K562 (cell line): Measurements from ENCODE around the gene SCIN. TPM values are rescaled to one million over a fixed set of nuclear protein-coding genes. Genes with fewer than 3 reads are reported as not detected.

Source experiments
- C11orf30 ChIP-seq: fragments of 450-650 bp; IDR thresholded peaks from 2 replicates; pipeline ENCODE4 v1.6.1; 2016; ENCODE audit warnings: low read depth, mild to moderate bottlenecking
- CCNT2 ChIP-seq: IDR thresholded peaks from 2 replicates; pipeline ENCODE4 v1.6.1; 2011; ENCODE audit warnings: borderline replicate concordance, low read depth, mild to moderate bottlenecking, moderate library complexity, mixed read lengths, low read length; ENCODE audit not compliant: insufficient read length; ENCODE audit errors: extremely low read depth
- CREBBP ChIP-seq: IDR thresholded peaks from one replicate; pipeline ENCODE4 v1.6.1; 2012; ENCODE audit warnings: low read depth, mild to moderate bottlenecking, control low read depth, inconsistent platforms, low read length
- CXXC5 ChIP-seq: fragments of 250-450 bp; sonication (Bioruptor Pico); IDR thresholded peaks from 2 replicates; pipeline ENCODE4 v1.8.0; 2022; ENCODE audit warnings: inconsistent platforms, mild to moderate bottlenecking, moderate library complexity
- NR2C1 ChIP-seq, 2 experiments: fragments of 450-650 bp; IDR thresholded peaks; 2 replicates each; pipeline ENCODE4 v1.6.1; 2017; ENCODE audit warnings: mild to moderate bottlenecking in 2 of 2, antibody characterized with exemption in 1 of 2, inconsistent platforms in 1 of 2, missing compliant biosample characterization in 1 of 2, missing genetic modification characterization in 1 of 2
- PHTF2 ChIP-seq: fragments of 250-450 bp; sonication (Bioruptor Pico); IDR thresholded peaks from 2 replicates; pipeline ENCODE4 v1.5.0; 2021; ENCODE audit warnings: mild to moderate bottlenecking
- SLC30A9 ChIP-seq: fragments of 250-450 bp; sonication (Bioruptor Pico); IDR thresholded peaks from 2 replicates; pipeline ENCODE4 v1.8.0; 2022; ENCODE audit warnings: mild to moderate bottlenecking, moderate library complexity
- SMAD1 ChIP-seq: fragments of 150-350 bp; IDR thresholded peaks from 2 replicates; pipeline ENCODE4 v1.6.1; 2014; ENCODE audit warnings: low read length, low read depth; ENCODE audit not compliant: partially characterized antibody
- TAF1 ChIP-seq: IDR thresholded peaks from 2 replicates; pipeline ENCODE4 v1.6.1; 2011; ENCODE audit warnings: mild to moderate bottlenecking, low read length, moderate library complexity; ENCODE audit not compliant: insufficient read depth, control insufficient read depth, severe bottlenecking; ENCODE audit errors: extremely low read depth
- ZKSCAN3 ChIP-seq: fragments of 250-450 bp; sonication (Bioruptor Pico); IDR thresholded peaks from 2 replicates; pipeline ENCODE4 v1.4.0; 2020
- ZNF197 ChIP-seq: fragments of 200-800 bp; sonication (Bioruptor generic); IDR thresholded peaks from 2 replicates; pipeline ENCODE4 v1.6.1; 2016; ENCODE audit warnings: low read depth, missing genetic modification characterization, missing compliant biosample characterization
- ZNF561 ChIP-seq: fragments of 450-650 bp; formaldehyde crosslinking; conservative IDR thresholded peaks from 2 replicates; pipeline ENCODE4 v1.4.0; 2020; ENCODE audit warnings: mild to moderate bottlenecking, moderate library complexity
- ZNF699 ChIP-seq: fragments of 250-450 bp; sonication (Bioruptor Pico); IDR thresholded peaks from 2 replicates; pipeline ENCODE4 v1.8.0; 2021; ENCODE audit warnings: mild to moderate bottlenecking, moderate library complexity; ENCODE audit not compliant: insufficient replicate concordance
- ZNF77 ChIP-seq: fragments of 250-450 bp; sonication (Bioruptor Pico); IDR thresholded peaks from 2 replicates; pipeline ENCODE4 v1.5.0; 2020
- polyA plus RNA-seq, 8 experiments: library from polyadenylated mRNA; depleted of rRNA in 4 of 8; stranded (reverse) in 5 of 8; unstranded in 3 of 8; fragments of >200 nt; fragmentation: Nextera tagmentation in 2 of 8; fragmentation: Illumina TruSeq in 1 of 8; extraction: Ambion mirVana in 2 of 8; extraction: Trizol in 1 of 8; gene quantifications; 2 replicates each; pipeline versions ENCODE4 v1.2.1 to v1.2.3, GENCODE V29; 2011 to 2014; ENCODE audit warnings: inconsistent platforms in 1 of 8, missing spikeins in 1 of 8
- total RNA-seq, 7 experiments: library from RNA; depleted of rRNA in 6 of 7; stranded (reverse); fragments of >200 nt in 6 of 7; fragmentation: Illumina TruSeq in 2 of 7; extraction: Trizol in 2 of 7; gene quantifications; 2 replicates each; pipeline versions ENCODE4 v1.2.1 to v1.2.3, GENCODE V29; 2011 to 2021; ENCODE audit warnings: low replicate concordance in 1 of 7
- TF ChIP-seq, protein P1 (sequence below): fragments of 250-450 bp; sonication (Bioruptor Pico); IDR thresholded peaks from 2 replicates; pipeline ENCODE4 v1.8.0; 2022; ENCODE audit warnings: inconsistent platforms
- TF ChIP-seq, protein P2 (sequence below): fragments of 250-450 bp; sonication (Bioruptor Pico); IDR thresholded peaks from 2 replicates; pipeline ENCODE4 v1.5.1; 2021; ENCODE audit warnings: mild to moderate bottlenecking
- TF ChIP-seq, protein P3 (sequence below): fragments of 250-450 bp; sonication (Bioruptor Pico); IDR thresholded peaks from 2 replicates; pipeline ENCODE4 v1.8.0; 2021; ENCODE audit warnings: moderate library complexity, mild to moderate bottlenecking, inconsistent platforms
- TF ChIP-seq, protein P4 (sequence below): IDR thresholded peaks from 3 replicates; pipeline ENCODE4 v1.6.1; 2011; ENCODE audit warnings: borderline replicate concordance, mild to moderate bottlenecking; ENCODE audit not compliant: insufficient read length, insufficient read depth
- TF ChIP-seq, protein P5 (sequence below): fragments of 450-650 bp; IDR thresholded peaks from 2 replicates; pipeline ENCODE4 v1.6.1; 2016; ENCODE audit warnings: missing biosample characterization, missing genetic modification characterization
- TF ChIP-seq, protein P6 (sequence below): sonication (generic); formaldehyde crosslinking; IDR thresholded peaks from 2 replicates; pipeline ENCODE4 v1.8.0; 2022; ENCODE audit warnings: missing genetic modification reagents, mild to moderate bottlenecking, borderline replicate concordance

The SCIN gene
- total and polyA plus RNA-seq, 9 of the 15 experiments (the other 6 are each of a cell fraction or from before 2014, with no cell fraction given), result 0.67 to 18.2 (median 10.6) TPM

DNA sequence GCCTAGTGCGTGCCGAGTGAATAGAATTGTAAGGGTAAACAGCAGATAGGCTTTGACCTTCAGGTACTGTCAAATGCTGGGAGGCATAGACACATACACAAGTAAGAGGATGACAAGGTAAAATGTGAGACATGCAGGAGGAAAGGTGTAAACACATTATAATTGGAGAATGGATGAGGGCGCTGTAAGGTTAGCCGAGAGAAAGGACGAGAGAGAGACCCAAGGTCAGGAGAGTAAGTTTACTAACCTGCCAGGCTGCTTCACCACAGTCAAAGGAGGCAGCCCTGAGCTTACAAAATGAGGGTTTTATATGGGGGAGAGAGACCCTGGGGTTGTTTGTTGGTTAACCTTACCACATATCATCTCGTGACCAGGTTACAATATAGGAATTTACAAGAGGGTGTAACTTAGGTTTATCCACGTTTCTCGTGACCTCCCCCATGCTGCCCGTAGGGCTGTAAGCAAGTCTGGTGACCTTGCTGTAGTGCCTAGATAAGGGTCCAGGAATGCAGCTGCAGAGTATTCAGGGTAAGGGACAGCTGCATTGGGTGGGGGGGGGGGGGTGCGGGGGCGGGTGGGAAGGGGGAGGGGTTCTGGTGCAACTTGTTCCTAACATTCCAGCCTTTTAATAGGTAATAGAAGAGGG lies 17.9 kb downstream of the SCIN start (continued):
- TF ChIP-seq NR2C1 (IDR thresholded peaks at IDR 0.05) (peak; percentile 47; the same call in 1 of the 2 replicates), NR2C1 (tag; IDR thresholded peaks at IDR 0.05) (peak; percentile 58; the same call in 1 of the 2 replicates), CXXC5 (CRISPR knock-in tag) (0 out of 2 replicates have a peak, but pooled peaks have one; percentile 19), PHTF2 (no peak), ZNF561 (CRISPR knock-in tag) (no peak), C11orf30 (peak; percentile 22; the same call in 1 of the 2 replicates), CREBBP (no peak), CCNT2 (no peak), ZNF77 (no peak), SLC30A9 (CRISPR knock-in tag) (no peak), ZNF197 (CRISPR knock-in tag) (no peak), ZKSCAN3 (CRISPR knock-in tag) (no peak), SMAD1 (no peak), TAF1 (no peak), ZNF699 (CRISPR knock-in tag) (no peak)
- TF ChIP-seq, protein P1, sequence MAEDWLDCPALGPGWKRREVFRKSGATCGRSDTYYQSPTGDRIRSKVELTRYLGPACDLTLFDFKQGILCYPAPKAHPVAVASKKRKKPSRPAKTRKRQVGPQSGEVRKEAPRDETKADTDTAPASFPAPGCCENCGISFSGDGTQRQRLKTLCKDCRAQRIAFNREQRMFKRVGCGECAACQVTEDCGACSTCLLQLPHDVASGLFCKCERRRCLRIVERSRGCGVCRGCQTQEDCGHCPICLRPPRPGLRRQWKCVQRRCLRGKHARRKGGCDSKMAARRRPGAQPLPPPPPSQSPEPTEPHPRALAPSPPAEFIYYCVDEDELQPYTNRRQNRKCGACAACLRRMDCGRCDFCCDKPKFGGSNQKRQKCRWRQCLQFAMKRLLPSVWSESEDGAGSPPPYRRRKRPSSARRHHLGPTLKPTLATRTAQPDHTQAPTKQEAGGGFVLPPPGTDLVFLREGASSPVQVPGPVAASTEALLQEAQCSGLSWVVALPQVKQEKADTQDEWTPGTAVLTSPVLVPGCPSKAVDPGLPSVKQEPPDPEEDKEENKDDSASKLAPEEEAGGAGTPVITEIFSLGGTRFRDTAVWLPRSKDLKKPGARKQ, result no peak
- TF ChIP-seq, protein P2, sequence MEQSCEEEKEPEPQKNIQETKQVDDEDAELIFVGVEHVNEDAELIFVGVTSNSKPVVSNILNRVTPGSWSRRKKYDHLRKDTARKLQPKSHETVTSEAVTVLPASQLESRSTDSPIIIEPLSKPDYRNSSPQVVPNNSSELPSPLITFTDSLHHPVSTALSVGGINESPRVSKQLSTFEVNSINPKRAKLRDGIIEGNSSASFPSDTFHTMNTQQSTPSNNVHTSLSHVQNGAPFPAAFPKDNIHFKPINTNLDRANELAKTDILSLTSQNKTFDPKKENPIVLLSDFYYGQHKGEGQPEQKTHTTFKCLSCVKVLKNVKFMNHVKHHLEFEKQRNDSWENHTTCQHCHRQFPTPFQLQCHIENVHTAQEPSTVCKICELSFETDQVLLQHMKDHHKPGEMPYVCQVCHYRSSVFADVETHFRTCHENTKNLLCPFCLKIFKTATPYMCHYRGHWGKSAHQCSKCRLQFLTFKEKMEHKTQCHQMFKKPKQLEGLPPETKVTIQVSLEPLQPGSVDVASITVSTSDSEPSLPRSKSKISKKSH (CRISPR knock-in tag), result no peak
- TF ChIP-seq, protein P3, sequence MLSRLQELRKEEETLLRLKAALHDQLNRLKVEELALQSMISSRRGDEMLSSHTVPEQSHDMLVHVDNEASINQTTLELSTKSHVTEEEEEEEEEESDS (CRISPR knock-in tag), result no peak
- TF ChIP-seq, protein P4, sequence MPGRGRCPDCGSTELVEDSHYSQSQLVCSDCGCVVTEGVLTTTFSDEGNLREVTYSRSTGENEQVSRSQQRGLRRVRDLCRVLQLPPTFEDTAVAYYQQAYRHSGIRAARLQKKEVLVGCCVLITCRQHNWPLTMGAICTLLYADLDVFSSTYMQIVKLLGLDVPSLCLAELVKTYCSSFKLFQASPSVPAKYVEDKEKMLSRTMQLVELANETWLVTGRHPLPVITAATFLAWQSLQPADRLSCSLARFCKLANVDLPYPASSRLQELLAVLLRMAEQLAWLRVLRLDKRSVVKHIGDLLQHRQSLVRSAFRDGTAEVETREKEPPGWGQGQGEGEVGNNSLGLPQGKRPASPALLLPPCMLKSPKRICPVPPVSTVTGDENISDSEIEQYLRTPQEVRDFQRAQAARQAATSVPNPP, result no peak
- TF ChIP-seq, protein P5, sequence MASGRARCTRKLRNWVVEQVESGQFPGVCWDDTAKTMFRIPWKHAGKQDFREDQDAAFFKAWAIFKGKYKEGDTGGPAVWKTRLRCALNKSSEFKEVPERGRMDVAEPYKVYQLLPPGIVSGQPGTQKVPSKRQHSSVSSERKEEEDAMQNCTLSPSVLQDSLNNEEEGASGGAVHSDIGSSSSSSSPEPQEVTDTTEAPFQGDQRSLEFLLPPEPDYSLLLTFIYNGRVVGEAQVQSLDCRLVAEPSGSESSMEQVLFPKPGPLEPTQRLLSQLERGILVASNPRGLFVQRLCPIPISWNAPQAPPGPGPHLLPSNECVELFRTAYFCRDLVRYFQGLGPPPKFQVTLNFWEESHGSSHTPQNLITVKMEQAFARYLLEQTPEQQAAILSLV, result no peak
- TF ChIP-seq, protein P6, sequence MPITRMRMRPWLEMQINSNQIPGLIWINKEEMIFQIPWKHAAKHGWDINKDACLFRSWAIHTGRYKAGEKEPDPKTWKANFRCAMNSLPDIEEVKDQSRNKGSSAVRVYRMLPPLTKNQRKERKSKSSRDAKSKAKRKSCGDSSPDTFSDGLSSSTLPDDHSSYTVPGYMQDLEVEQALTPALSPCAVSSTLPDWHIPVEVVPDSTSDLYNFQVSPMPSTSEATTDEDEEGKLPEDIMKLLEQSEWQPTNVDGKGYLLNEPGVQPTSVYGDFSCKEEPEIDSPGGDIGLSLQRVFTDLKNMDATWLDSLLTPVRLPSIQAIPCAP (CRISPR knock-in tag), result no peak
